HEK293 (cell line): ENCODE measurements around the gene DHDH.

Experiments used
- CTCF ChIP-seq: fragments of 450-650 bp; formaldehyde crosslinking; IDR thresholded peaks from 2 replicates; pipeline ENCODE4 v1.5.1; 2016; ENCODE audit warnings: missing biosample characterization, missing genetic modification characterization
- SETDB1 ChIP-seq: IDR thresholded peaks from one replicate; pipeline ENCODE4 v1.6.1; 2017; ENCODE audit warnings: mild to moderate bottlenecking, low read length, moderate library complexity, mixed read lengths; ENCODE audit not compliant: insufficient read length
- ZNF202 ChIP-seq: fragments of 450-650 bp; formaldehyde crosslinking; IDR thresholded peaks from 2 replicates; pipeline ENCODE4 v1.5.1; 2016; ENCODE audit warnings: missing biosample characterization, missing genetic modification characterization, borderline replicate concordance
- ZNF777 ChIP-seq: fragments of 450-650 bp; formaldehyde crosslinking; IDR thresholded peaks from 2 replicates; pipeline ENCODE4 v1.5.1; 2017; ENCODE audit warnings: missing biosample characterization, missing genetic modification characterization, borderline replicate concordance
- TF ChIP-seq, protein P1 (sequence below): fragments of 450-650 bp; formaldehyde crosslinking; optimal IDR thresholded peaks from 2 replicates; pipeline ENCODE3; 2016; ENCODE audit warnings: missing biosample characterization, mild to moderate bottlenecking, missing genetic modification characterization
- TF ChIP-seq, protein P2 (sequence below): fragments of 450-650 bp; formaldehyde crosslinking; IDR thresholded peaks from 2 replicates; pipeline ENCODE4 v1.5.1; 2016; ENCODE audit warnings: missing biosample characterization, missing genetic modification characterization
- TF ChIP-seq, protein P3 (sequence below): fragments of 450-650 bp; formaldehyde crosslinking; IDR thresholded peaks from 2 replicates; pipeline ENCODE4 v1.5.1; 2016; ENCODE audit warnings: missing biosample characterization, missing genetic modification characterization

DNA sequence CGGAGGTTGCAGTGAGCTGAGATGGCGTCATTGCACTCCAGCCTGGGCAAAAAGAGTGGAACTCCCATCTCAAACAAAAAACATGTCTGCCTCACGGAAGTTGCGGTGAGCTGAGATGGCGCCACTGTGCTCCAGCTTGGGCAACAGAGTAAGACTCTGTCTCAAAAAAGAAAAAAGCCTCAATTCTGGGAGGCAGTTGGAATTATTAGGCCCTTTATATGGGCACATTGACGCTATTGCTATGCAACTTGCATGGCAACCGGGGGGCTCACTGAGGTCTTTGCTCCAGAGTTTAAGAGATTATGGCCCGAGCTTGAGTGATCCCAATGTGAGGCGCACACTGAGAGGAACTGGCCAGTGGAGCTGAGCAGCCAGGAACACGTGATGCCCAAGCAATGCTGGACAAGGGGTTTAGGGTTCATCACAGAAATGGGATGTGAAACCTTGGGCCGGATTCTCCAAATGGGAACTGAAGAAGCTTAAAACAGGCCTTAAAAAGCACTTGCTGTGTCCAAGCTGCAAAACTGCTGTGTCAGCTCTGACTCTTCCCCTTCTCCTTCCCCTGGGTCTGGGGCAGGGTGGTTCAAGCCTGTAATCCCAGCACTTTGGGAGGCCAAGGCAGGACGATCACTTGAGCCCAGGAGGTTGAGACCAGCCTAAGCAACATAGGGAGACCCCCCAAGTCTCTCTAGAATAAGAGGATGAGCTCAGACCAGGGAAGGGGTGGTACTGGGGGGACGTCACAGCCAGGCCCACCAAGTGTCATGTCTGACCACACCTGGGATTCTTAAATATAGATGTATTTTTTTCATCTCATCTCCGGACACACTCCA lies 34.1 kb downstream of the DHDH start:
- TF ChIP-seq SETDB1 (no peak), CTCF (tag by site-specific recombination) (no peak), ZNF777 (tag by site-specific recombination) (no peak), ZNF202 (tag by site-specific recombination) (no peak)
- TF ChIP-seq, protein P1, sequence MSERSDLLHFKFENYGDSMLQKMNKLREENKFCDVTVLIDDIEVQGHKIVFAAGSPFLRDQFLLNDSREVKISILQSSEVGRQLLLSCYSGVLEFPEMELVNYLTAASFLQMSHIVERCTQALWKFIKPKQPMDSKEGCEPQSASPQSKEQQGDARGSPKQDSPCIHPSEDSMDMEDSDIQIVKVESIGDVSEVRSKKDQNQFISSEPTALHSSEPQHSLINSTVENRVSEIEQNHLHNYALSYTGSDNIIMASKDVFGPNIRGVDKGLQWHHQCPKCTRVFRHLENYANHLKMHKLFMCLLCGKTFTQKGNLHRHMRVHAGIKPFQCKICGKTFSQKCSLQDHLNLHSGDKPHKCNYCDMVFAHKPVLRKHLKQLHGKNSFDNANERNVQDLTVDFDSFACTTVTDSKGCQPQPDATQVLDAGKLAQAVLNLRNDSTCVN (tag by site-specific recombination) = no peak
- TF ChIP-seq, protein P2, sequence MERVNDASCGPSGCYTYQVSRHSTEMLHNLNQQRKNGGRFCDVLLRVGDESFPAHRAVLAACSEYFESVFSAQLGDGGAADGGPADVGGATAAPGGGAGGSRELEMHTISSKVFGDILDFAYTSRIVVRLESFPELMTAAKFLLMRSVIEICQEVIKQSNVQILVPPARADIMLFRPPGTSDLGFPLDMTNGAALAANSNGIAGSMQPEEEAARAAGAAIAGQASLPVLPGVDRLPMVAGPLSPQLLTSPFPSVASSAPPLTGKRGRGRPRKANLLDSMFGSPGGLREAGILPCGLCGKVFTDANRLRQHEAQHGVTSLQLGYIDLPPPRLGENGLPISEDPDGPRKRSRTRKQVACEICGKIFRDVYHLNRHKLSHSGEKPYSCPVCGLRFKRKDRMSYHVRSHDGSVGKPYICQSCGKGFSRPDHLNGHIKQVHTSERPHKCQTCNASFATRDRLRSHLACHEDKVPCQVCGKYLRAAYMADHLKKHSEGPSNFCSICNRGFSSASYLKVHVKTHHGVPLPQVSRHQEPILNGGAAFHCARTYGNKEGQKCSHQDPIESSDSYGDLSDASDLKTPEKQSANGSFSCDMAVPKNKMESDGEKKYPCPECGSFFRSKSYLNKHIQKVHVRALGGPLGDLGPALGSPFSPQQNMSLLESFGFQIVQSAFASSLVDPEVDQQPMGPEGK = no peak
- TF ChIP-seq, protein P3, sequence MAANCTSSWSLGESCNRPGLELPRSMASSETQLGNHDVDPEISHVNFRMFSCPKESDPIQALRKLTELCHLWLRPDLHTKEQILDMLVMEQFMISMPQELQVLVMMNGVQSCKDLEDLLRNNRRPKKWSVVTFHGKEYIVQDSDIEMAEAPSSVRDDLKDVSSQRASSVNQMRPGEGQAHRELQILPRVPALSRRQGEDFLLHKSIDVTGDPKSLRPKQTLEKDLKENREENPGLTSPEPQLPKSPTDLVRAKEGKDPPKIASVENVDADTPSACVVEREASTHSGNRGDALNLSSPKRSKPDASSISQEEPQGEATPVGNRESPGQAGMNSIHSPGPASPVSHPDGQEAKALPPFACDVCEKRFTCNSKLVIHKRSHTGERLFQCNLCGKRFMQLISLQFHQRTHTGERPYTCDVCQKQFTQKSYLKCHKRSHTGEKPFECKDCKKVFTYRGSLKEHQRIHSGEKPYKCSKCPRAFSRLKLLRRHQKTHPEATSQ (tag by site-specific recombination) = no peak
